Lower lobe of right lung (tissue), 2 donors: ENCODE measurements around the gene ZBTB11. TPM values are rescaled to one million over a fixed set of nuclear protein-coding genes. Genes with fewer than 3 reads are reported as not detected.
A peak's percentile ranks its signal among the peaks of the same experiment; 100 is the strongest.

Source experiments
- ATAC-seq, 2 donors: fragments of 200-7000 bp; cut with Tn5 transposase; one replicate each; pipeline ENCODE4 v1.9.1; 2020 to 2022; ENCODE audit warnings: mild to moderate bottlenecking in 2 of 2, moderate library complexity in 2 of 2
- DNase-seq: peaks from one replicate; pipeline ENCODE4 v3.0.0-alpha.2; 2020
- H3K27ac ChIP-seq: fragments of 200-600 bp; one replicate; pipeline ENCODE4 v1.8.0; 2022
- H3K27me3 ChIP-seq: fragments of 200-600 bp; one replicate; pipeline ENCODE4 v1.8.0; 2022; ENCODE audit warnings: low read depth
- H3K36me3 ChIP-seq: fragments of 200-600 bp; one replicate; pipeline ENCODE4 v1.8.0; 2022; ENCODE audit warnings: mild to moderate bottlenecking
- H3K4me1 ChIP-seq: fragments of 200-600 bp; one replicate; pipeline ENCODE4 v1.8.0; 2022
- H3K4me3 ChIP-seq: fragments of 200-600 bp; one replicate; pipeline ENCODE4 v1.8.0; 2022; ENCODE audit warnings: mild to moderate bottlenecking
- H3K9me3 ChIP-seq: fragments of 200-600 bp; one replicate; pipeline ENCODE4 v1.8.0; 2022
- intact Hi-C: fragments of 100-400 bp; cut with DNase I; formaldehyde crosslinking; loops from one replicate; pipeline ENCODE4 v1.11.0; 2022
- total RNA-seq: library from RNA; stranded (reverse); fragmentation: NEBNext Ultra II Directional; extraction: Animal tissue kit (Norgen Biotek cat#: 25700); gene quantifications from one replicate; pipeline ENCODE4 v1.2.1, GENCODE V29; 2021
- TF ChIP-seq, protein P1 (sequence below): fragments of 200-600 bp; IDR thresholded peaks from one replicate; pipeline ENCODE4 v1.8.0; 2022; ENCODE audit warnings: antibody characterized with exemption, mild to moderate bottlenecking
- donor health status: DM: no; HTN: yes; CAD: no; lungs with severe emphysema.

The ZBTB11 gene
- total RNA-seq, 1 donor from 2014 or later: 23.5 TPM

DNA sequence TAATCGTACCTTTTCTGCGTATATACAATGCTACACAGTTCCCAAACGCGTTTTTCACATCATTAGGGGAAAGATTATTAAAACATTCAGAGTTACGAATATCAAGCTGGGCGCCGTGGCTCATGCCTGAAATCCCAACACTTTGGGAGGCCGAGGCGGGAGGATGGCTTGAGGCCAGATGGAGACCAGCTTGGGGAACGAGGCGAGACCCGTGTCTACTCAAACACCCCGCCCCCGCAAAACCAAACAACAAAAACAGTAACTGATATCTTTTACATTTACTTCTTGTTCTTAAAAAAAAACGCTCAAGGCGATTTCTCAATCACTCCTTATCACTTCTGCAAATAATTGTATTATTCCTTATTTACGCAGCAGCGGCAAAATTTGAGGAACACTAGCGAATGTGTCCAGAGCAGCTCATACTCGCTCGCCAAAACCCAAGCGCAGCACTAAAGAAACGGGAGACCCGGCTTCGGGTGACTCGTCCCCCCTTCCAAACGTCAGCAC, 1.2 kb downstream of the ZBTB11 start:
- no peak for ATAC-seq
- Histone ChIP-seq H3K27ac (peak overlapping the region; percentile 98), H3K9me3 (no peaks in the 10 kb centered on the region)

DNA sequence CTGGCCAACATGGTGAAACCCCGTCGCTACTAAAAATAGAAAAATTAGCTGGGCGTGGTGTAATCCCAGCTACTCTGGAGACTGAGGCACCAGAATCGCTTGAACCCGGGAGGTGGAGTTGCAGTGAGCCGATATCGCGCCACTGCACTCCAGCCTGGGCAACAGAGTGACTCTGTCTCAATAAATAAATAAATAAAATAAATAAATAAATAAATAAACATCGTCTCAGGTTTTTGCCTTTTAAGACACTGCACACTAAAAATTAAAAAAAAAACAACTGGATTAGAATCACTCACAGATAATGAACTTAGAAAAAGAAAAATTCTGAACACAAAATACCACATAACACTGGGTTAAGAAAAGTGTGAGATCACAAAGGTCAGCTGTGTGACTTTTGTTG, 2.4 kb downstream of the ZBTB11 start:
- H3K9me3 ChIP-seq: no peaks in the 10 kb centered on the region
- TF ChIP-seq, protein P1, sequence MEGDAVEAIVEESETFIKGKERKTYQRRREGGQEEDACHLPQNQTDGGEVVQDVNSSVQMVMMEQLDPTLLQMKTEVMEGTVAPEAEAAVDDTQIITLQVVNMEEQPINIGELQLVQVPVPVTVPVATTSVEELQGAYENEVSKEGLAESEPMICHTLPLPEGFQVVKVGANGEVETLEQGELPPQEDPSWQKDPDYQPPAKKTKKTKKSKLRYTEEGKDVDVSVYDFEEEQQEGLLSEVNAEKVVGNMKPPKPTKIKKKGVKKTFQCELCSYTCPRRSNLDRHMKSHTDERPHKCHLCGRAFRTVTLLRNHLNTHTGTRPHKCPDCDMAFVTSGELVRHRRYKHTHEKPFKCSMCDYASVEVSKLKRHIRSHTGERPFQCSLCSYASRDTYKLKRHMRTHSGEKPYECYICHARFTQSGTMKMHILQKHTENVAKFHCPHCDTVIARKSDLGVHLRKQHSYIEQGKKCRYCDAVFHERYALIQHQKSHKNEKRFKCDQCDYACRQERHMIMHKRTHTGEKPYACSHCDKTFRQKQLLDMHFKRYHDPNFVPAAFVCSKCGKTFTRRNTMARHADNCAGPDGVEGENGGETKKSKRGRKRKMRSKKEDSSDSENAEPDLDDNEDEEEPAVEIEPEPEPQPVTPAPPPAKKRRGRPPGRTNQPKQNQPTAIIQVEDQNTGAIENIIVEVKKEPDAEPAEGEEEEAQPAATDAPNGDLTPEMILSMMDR: no peak
- H3K4me1 ChIP-seq: peaks cover 44% of the 10 kb centered on the region
- no peak overlapping the region for H3K27ac ChIP-seq
- intact Hi-C loops: no loop called here
- peaks cover 30% of the 10 kb centered on the region for H3K36me3 ChIP-seq
- DNase-seq (no peak), ATAC-seq (no peak)
- no peaks in the 10 kb centered on the region for H3K27me3 ChIP-seq
- H3K4me3 ChIP-seq: no peak overlapping the region

More for the DNA sequence above, 1.2 kb downstream of the ZBTB11 start:
- intact Hi-C loops: no loop called here
- Histone ChIP-seq H3K27me3 (no peaks in the 10 kb centered on the region), H3K4me1 (peaks cover 44% of the 10 kb centered on the region), H3K4me3 (peak overlapping the region; percentile 98), H3K36me3 (peaks cover 34% of the 10 kb centered on the region)
- peak; percentile 66 for DNase-seq
- TF ChIP-seq, protein P1: peak; percentile 24

DNA sequence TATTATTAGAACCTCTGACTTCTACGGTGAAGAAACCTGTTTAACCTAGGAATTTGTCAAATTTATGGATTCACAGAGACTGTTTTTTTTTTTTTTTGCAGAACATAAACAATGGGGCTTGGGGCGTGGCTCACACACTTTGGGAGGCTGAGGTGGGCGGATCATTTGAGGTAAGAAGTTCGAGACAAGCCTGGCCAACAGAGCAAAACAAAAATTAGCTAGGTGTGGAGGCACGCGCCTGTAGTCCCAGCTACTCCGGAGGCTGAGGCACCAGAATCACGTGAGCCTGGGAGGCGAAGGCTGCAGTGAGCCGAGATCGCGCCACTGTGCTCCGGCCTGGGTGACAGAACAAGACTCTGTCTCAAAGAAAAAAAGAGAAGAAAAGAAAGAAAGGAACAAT, 3.0 kb downstream of the ZBTB11 start:
- Histone ChIP-seq H3K36me3 (peaks cover 33% of the 10 kb centered on the region), H3K27me3 (no peaks in the 10 kb centered on the region), H3K4me3 (no peak overlapping the region), H3K9me3 (no peaks in the 10 kb centered on the region), H3K27ac (no peak overlapping the region), H3K4me1 (peaks cover 44% of the 10 kb centered on the region)
- intact Hi-C loops: no loop called here
- ATAC-seq: no peak
- TF ChIP-seq, protein P1: no peak
- DNase-seq: no peak

DNA sequence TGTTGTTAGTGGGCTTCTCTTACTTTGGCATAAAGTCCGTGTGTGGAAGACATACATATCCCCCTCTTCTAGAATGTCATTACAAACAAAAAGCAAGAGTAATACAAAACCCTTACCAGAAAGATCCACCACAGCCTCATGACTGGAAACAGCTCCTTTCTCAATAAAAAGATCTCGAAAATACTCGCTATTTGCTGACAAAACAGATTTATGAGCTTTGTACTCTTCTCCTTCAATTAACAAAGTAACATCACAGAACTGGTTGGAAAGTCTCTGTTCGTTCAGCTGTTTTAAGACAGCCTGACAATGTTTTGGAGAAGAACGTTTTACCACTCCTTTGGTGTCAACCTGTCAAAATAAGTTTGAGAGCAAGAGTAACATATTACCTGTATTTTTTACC, 5.9 kb downstream of the ZBTB11 start:
- no peaks in the 10 kb centered on the region for H3K27me3 ChIP-seq
- H3K27ac ChIP-seq: no peak overlapping the region
- H3K4me1 ChIP-seq: peaks cover 29% of the 10 kb centered on the region
- intact Hi-C loops: no loop called here
- DNase-seq (no peak), ATAC-seq (no peak)
- TF ChIP-seq, protein P1: no peak
- no peak overlapping the region for H3K4me3 ChIP-seq
- no peaks in the 10 kb centered on the region for H3K9me3 ChIP-seq
- peaks cover 45% of the 10 kb centered on the region for H3K36me3 ChIP-seq

DNA sequence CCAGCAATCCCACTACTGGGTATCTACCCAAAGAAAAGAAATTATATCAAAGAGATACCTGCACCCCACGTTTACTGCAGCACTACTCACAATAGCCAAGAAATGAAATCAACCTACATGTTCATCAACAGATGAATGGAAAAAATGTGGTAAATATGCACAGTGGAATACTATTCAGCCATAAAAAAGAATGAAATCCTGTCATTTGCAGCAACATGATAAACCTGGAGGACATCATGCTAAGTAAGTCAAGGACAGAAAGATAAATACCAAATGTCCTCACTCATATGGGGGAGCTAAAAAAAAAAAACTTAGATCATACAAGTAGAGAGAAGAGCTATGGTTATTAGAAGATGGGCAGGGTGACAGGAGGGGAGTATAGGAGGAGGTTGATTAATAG, 9.1 kb downstream of the ZBTB11 start:
- no peak for DNase-seq
- Histone ChIP-seq H3K27me3 (no peaks in the 10 kb centered on the region), H3K4me1 (peaks cover 6% of the 10 kb centered on the region), H3K4me3 (no peak overlapping the region), H3K9me3 (no peaks in the 10 kb centered on the region), H3K27ac (no peak overlapping the region), H3K36me3 (peaks cover 71% of the 10 kb centered on the region)
- no peak for ATAC-seq
- intact Hi-C loops: no loop called here
- TF ChIP-seq, protein P1: no peak

DNA sequence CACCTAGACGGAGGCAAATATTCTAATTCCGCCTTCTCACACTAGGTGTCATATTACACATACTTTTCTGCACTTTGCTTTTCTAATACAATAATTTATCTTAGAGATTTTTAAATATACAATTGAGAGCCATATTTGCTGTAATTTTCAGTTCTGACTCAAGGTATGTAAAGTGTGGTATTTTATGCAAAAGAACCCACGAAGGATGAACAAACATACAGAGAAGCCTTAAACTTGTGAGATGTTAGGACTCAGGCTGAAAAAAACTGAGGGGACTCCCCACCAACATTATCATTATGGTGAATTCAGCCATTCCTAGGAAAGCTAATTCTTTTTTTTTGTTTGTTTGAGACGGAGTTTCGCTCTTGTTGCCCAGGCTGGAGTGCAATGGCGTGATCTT, 9.6 kb downstream of the ZBTB11 start:
- TF ChIP-seq, protein P1: no peak
- H3K9me3 ChIP-seq: no peaks in the 10 kb centered on the region
- H3K4me1 ChIP-seq: peaks cover 1% of the 10 kb centered on the region
- no peak overlapping the region for H3K4me3 ChIP-seq
- peaks cover 76% of the 10 kb centered on the region for H3K36me3 ChIP-seq
- intact Hi-C loops: no loop called here
- no peak for ATAC-seq
- no peak for DNase-seq
- no peaks in the 10 kb centered on the region for H3K27me3 ChIP-seq
- no peak overlapping the region for H3K27ac ChIP-seq
